ENCODE results near the gene KCNG2. TPM values are rescaled to one million over a fixed set of nuclear protein-coding genes. Genes with fewer than 3 reads are reported as not detected.

The KCNG2 gene
- polyA plus RNA-seq, 1 of the 3 experiments (the other 2 are of a cell fraction) = not detected

DNA sequence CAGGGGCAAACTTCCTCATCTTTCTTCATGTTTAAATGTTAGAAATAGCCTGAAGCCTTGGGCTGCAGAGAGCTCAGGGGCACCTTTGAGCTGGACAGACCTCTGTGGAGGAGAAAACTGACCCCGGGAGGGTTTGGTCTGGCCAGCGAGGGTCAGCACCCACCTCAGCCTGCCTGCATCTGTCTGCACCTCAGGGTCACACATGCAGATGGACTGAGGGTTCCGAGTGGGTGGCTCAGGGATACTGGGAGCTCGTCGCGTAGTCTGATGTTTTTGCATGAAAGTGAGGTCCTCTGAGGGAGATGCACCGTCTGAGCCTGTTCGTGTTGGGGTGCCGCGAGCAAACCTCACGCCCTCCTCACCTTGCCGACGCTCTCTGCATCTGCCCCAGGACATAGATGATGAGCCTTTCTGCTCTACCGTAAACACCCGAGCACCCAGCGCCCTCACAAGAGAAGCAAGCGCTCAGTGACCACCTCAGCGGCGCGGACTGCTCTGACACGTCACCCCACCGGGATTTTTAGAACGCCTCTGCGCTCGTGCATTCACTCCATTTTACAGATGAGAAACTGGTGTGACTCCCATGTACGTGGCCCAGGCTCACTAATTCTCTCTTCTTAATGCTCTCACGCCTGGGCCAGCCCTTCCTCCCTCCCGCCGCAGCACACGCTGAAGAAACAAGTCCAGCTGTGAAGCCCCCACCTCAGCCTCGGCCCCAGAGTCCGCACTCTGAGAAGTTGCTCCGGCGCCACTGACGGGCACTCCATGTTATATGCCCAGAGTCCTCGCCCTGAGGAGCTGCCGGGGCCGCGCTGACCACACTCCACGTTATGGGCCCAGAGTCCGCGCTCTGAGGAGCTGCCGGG is 9.5 kb downstream of the KCNG2 start:
- Histone ChIP-seq H3K27ac (ENCODE audit: low read depth in 2 of 2, low read length in 1 of 2) (no peak overlapping the region), H3K9me2 (no peaks in the 10 kb centered on the region), H3K27me3 (ENCODE audit: insufficient read depth) (peaks cover 67% of the 10 kb centered on the region), H3K9ac (no peak overlapping the region), H2AFZ (ENCODE audit: low read depth) (no peak overlapping the region), H3K9me3 (no peaks in the 10 kb centered on the region), H4K20me1 (ENCODE audit: insufficient read depth) (no peaks in the 10 kb centered on the region), H3K36me3 (replicated peaks in 1 of 2; ENCODE audit: control insufficient read depth in 1 of 2, insufficient read depth in 2 of 2, low read length in 1 of 2) (no peaks in the 10 kb centered on the region), H3K4me3 (ENCODE audit: low read depth in 2 of 2, low read length in 1 of 2) (no peak overlapping the region), H3K4me2 (no peak overlapping the region), H3F3A (replicated peaks; ENCODE audit: insufficient read depth) (no peaks in the 10 kb centered on the region), H3K79me2 (ENCODE audit: insufficient read depth) (no peaks in the 10 kb centered on the region), H3K4me1 (ENCODE audit: control insufficient read depth in 1 of 2, insufficient read depth in 2 of 2, low read depth in 1 of 2, low read length in 1 of 2) (no peaks in the 10 kb centered on the region)
- 47% methylated on average over 26 of the region's 43 CpGs for WGBS (ENCODE audit: low lambda C conversion rate)
- ChIA-PET POLR2A (no interaction called here), CTCF (no interaction called here)
- DNase-seq = no peak
- TF ChIP-seq, protein P1, sequence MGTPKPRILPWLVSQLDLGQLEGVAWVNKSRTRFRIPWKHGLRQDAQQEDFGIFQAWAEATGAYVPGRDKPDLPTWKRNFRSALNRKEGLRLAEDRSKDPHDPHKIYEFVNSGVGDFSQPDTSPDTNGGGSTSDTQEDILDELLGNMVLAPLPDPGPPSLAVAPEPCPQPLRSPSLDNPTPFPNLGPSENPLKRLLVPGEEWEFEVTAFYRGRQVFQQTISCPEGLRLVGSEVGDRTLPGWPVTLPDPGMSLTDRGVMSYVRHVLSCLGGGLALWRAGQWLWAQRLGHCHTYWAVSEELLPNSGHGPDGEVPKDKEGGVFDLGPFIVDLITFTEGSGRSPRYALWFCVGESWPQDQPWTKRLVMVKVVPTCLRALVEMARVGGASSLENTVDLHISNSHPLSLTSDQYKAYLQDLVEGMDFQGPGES (IDR thresholded peaks at IDR 0.05; ENCODE audit: low read depth, low read length) = no peak
- TF ChIP-seq ELF1 (IDR thresholded peaks at IDR 0.05) (no peak), MEF2A (IDR thresholded peaks at IDR 0.05; ENCODE audit: borderline replicate concordance, low read depth) (no peak), RFX5 (IDR thresholded peaks at IDR 0.05; ENCODE audit: low read length) (no peak), FOXM1 (IDR thresholded peaks at IDR 0.05; ENCODE audit: low read depth) (no peak), TAF1 (IDR thresholded peaks at IDR 0.05; ENCODE audit: borderline replicate concordance, low read depth, low read length) (no peak), FOSL2 (IDR thresholded peaks at IDR 0.05; ENCODE audit: borderline replicate concordance, low read depth) (no peak), NRF1 (IDR thresholded peaks at IDR 0.05; ENCODE audit: low read depth, low read length) (no peak), POLR2AphosphoS5 (IDR thresholded peaks at IDR 0.05; ENCODE audit: low read depth, low read length) (no peak), RXRA (IDR thresholded peaks at IDR 0.05; ENCODE audit: borderline replicate concordance, low read depth) (no peak), YY1 (IDR thresholded peaks at IDR 0.05; ENCODE audit: low read depth) (no peak), SIN3A (IDR thresholded peaks at IDR 0.05; ENCODE audit: borderline replicate concordance, low read depth, low read length) (no peak)
- TF ChIP-seq, protein P2, sequence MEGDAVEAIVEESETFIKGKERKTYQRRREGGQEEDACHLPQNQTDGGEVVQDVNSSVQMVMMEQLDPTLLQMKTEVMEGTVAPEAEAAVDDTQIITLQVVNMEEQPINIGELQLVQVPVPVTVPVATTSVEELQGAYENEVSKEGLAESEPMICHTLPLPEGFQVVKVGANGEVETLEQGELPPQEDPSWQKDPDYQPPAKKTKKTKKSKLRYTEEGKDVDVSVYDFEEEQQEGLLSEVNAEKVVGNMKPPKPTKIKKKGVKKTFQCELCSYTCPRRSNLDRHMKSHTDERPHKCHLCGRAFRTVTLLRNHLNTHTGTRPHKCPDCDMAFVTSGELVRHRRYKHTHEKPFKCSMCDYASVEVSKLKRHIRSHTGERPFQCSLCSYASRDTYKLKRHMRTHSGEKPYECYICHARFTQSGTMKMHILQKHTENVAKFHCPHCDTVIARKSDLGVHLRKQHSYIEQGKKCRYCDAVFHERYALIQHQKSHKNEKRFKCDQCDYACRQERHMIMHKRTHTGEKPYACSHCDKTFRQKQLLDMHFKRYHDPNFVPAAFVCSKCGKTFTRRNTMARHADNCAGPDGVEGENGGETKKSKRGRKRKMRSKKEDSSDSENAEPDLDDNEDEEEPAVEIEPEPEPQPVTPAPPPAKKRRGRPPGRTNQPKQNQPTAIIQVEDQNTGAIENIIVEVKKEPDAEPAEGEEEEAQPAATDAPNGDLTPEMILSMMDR (IDR thresholded peaks at IDR 0.05) = no peak
- TF ChIP-seq, protein P3, sequence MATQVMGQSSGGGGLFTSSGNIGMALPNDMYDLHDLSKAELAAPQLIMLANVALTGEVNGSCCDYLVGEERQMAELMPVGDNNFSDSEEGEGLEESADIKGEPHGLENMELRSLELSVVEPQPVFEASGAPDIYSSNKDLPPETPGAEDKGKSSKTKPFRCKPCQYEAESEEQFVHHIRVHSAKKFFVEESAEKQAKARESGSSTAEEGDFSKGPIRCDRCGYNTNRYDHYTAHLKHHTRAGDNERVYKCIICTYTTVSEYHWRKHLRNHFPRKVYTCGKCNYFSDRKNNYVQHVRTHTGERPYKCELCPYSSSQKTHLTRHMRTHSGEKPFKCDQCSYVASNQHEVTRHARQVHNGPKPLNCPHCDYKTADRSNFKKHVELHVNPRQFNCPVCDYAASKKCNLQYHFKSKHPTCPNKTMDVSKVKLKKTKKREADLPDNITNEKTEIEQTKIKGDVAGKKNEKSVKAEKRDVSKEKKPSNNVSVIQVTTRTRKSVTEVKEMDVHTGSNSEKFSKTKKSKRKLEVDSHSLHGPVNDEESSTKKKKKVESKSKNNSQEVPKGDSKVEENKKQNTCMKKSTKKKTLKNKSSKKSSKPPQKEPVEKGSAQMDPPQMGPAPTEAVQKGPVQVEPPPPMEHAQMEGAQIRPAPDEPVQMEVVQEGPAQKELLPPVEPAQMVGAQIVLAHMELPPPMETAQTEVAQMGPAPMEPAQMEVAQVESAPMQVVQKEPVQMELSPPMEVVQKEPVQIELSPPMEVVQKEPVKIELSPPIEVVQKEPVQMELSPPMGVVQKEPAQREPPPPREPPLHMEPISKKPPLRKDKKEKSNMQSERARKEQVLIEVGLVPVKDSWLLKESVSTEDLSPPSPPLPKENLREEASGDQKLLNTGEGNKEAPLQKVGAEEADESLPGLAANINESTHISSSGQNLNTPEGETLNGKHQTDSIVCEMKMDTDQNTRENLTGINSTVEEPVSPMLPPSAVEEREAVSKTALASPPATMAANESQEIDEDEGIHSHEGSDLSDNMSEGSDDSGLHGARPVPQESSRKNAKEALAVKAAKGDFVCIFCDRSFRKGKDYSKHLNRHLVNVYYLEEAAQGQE (IDR thresholded peaks at IDR 0.05; ENCODE audit: low read depth, low read length) = no peak
- TF ChIP-seq, protein P4, sequence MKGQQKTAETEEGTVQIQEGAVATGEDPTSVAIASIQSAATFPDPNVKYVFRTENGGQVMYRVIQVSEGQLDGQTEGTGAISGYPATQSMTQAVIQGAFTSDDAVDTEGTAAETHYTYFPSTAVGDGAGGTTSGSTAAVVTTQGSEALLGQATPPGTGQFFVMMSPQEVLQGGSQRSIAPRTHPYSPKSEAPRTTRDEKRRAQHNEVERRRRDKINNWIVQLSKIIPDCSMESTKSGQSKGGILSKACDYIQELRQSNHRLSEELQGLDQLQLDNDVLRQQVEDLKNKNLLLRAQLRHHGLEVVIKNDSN (IDR thresholded peaks at IDR 0.05; ENCODE audit: borderline replicate concordance, low read depth) = no peak
- TF ChIP-seq, protein P5, sequence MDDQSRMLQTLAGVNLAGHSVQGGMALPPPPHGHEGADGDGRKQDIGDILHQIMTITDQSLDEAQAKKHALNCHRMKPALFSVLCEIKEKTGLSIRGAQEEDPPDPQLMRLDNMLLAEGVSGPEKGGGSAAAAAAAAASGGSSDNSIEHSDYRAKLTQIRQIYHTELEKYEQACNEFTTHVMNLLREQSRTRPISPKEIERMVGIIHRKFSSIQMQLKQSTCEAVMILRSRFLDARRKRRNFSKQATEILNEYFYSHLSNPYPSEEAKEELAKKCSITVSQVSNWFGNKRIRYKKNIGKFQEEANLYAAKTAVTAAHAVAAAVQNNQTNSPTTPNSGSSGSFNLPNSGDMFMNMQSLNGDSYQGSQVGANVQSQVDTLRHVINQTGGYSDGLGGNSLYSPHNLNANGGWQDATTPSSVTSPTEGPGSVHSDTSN (IDR thresholded peaks at IDR 0.05) = no peak
- TF ChIP-seq, protein P6, sequence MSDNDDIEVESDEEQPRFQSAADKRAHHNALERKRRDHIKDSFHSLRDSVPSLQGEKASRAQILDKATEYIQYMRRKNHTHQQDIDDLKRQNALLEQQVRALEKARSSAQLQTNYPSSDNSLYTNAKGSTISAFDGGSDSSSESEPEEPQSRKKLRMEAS (IDR thresholded peaks at IDR 0.05; ENCODE audit: low read depth) = no peak

Data from SK-N-SH (cell line).